ENCODE results near the gene RPL18. TPM values are rescaled to one million over a fixed set of nuclear protein-coding genes. Genes with fewer than 3 reads are reported as not detected.

RPL18 gene
- total and polyA plus RNA-seq, 2 donors = 2,287 to 2,606 TPM

- no peaks in the 10 kb centered on the region for H3K4me1 ChIP-seq (ENCODE audit: control insufficient read depth in 2 of 2, insufficient read depth in 2 of 2, low read length in 2 of 2)
- peaks cover 3 to 22% of the 10 kb centered on the region in 2 donors for H3K27me3 ChIP-seq (ENCODE audit: control insufficient read depth in 2 of 2, insufficient read depth in 1 of 2, low read length in 1 of 2)
- no peak overlapping the region for H3K27ac ChIP-seq (ENCODE audit: low read depth in 1 of 2, low read length in 1 of 2)
- WGBS = 73% methylated on average over 11 of the region's 11 CpGs
- H3K36me3 ChIP-seq (ENCODE audit: control insufficient read depth in 2 of 2, insufficient read depth in 2 of 2, low read length in 1 of 2) = no peaks in the 10 kb centered on the region
- no peak overlapping the region for H3K4me3 ChIP-seq (ENCODE audit: low read length in 2 of 2)
- DNase-seq (ENCODE audit: low read depth in 6 of 9, low spot score in 9 of 9) = no peak
- no peaks in the 10 kb centered on the region for H3K9me3 ChIP-seq (ENCODE audit: control insufficient read depth in 2 of 2, insufficient read depth in 1 of 2, low read length in 1 of 2)
These were observed 49.2 kb downstream of the RPL18 start for GRCh38 chr19:48569814-48570213.

DNA sequence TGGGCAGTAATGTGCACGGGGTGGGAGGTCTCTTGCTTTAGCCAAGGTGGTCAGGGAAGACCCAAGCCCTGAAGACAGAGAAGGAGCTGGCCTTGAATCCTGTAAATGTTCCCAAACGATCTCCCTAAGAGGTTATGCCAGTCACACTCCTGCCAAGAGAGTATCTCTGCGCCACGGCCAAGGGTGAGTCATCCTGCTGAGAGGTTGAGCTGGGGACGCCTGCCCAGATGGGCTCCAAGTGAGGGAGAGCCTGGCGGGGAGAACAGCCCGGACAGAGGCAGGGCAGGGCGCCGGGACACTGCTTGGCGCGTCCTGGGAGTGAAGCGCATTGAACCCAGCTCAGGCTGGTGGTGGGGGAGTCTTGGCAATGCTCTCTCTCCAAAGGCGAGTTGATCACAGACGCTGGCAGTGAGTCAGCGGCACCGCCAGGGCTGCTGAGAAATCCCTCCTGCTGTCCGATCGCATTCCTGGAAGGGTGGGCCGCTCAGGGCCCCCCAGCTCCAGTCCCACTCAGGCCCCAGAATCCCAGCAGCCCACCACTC, 50.6 kb downstream of the RPL18 start:
- H3K27ac ChIP-seq (ENCODE audit: low read depth in 1 of 2, low read length in 1 of 2) = no peak overlapping the region
- no peaks in the 10 kb centered on the region for H3K4me1 ChIP-seq (ENCODE audit: control insufficient read depth in 2 of 2, insufficient read depth in 2 of 2, low read length in 2 of 2)
- H3K36me3 ChIP-seq (ENCODE audit: control insufficient read depth in 2 of 2, insufficient read depth in 2 of 2, low read length in 1 of 2) = no peaks in the 10 kb centered on the region
- no peak for DNase-seq (ENCODE audit: low read depth in 6 of 9, low spot score in 9 of 9)
- H3K4me3 ChIP-seq (ENCODE audit: low read length in 2 of 2) = no peak overlapping the region
- WGBS = 12% methylated on average over 19 of the region's 19 CpGs
- no peaks in the 10 kb centered on the region for H3K9me3 ChIP-seq (ENCODE audit: control insufficient read depth in 2 of 2, insufficient read depth in 1 of 2, low read length in 1 of 2)
- H3K27me3 ChIP-seq (ENCODE audit: control insufficient read depth in 2 of 2, insufficient read depth in 1 of 2, low read length in 1 of 2) = peaks cover 3 to 22% of the 10 kb centered on the region in 2 donors

Other genes with a start within 250 kb of the RPL18 start
- 20.7 TPM for gene KDELR1, start 227.6 kb downstream of the RPL18 start, total RNA-seq
- 81.0 TPM for gene KDELR1, start 227.6 kb downstream of the RPL18 start, polyA plus RNA-seq
- gene GRIN2D, start 225.5 kb downstream of the RPL18 start, total RNA-seq = 0.05 TPM
- 0.07 TPM for gene GRIN2D, start 225.5 kb downstream of the RPL18 start, polyA plus RNA-seq
- 20.2 TPM for gene GRWD1, start 173.2 kb downstream of the RPL18 start, total RNA-seq
- 8.4 TPM for gene GRWD1, start 173.2 kb downstream of the RPL18 start, polyA plus RNA-seq
- gene KCNJ14, start 163.6 kb downstream of the RPL18 start, total RNA-seq = 0.19 TPM
- 0.78 TPM for gene KCNJ14, start 163.6 kb downstream of the RPL18 start, polyA plus RNA-seq
- gene CYTH2, start 149.8 kb downstream of the RPL18 start, total RNA-seq = 32.0 TPM
- 42.4 TPM for gene CYTH2, start 149.8 kb downstream of the RPL18 start, polyA plus RNA-seq
- 0.19 TPM for gene LMTK3, start 107.3 kb downstream of the RPL18 start, total RNA-seq
- 1.5 TPM for gene LMTK3, start 107.3 kb downstream of the RPL18 start, polyA plus RNA-seq
- 0.09 TPM for gene SULT2B1, start 67.0 kb downstream of the RPL18 start, total RNA-seq
- 4.3 TPM for gene SULT2B1, start 67.0 kb downstream of the RPL18 start, polyA plus RNA-seq
- not detected for gene SPACA4, start 12.4 kb downstream of the RPL18 start, total RNA-seq
- not detected for gene SPACA4, start 12.4 kb downstream of the RPL18 start, polyA plus RNA-seq
- 0.33 TPM for gene FAM83E, start 4.1 kb downstream of the RPL18 start, total RNA-seq
- gene FAM83E, start 4.1 kb downstream of the RPL18 start, polyA plus RNA-seq = 2.2 TPM
- gene SPHK2, start 328 bp upstream of the RPL18 start, total RNA-seq = 4.6 TPM
- 13.4 TPM for gene SPHK2, start 328 bp upstream of the RPL18 start, polyA plus RNA-seq
- gene DBP, start 18.2 kb upstream of the RPL18 start, total RNA-seq = 15.8 TPM
- 21.2 TPM for gene DBP, start 18.2 kb upstream of the RPL18 start, polyA plus RNA-seq
- 9.8 TPM for gene CA11, start 27.0 kb upstream of the RPL18 start, total RNA-seq
- gene CA11, start 27.0 kb upstream of the RPL18 start, polyA plus RNA-seq = 15.3 TPM
- 0.09 TPM for gene NTN5, start 53.8 kb upstream of the RPL18 start, total RNA-seq
- gene NTN5, start 53.8 kb upstream of the RPL18 start, polyA plus RNA-seq = 3.5 TPM
- 0.66 TPM for gene FUT2, start 76.8 kb upstream of the RPL18 start, total RNA-seq
- 3.2 TPM for gene FUT2, start 76.8 kb upstream of the RPL18 start, polyA plus RNA-seq
- 0.38 TPM for gene MAMSTR, start 100.5 kb upstream of the RPL18 start, total RNA-seq
- gene MAMSTR, start 100.5 kb upstream of the RPL18 start, polyA plus RNA-seq = 1.2 TPM
- gene RASIP1, start 121.4 kb upstream of the RPL18 start, total RNA-seq = 3.3 TPM
- 15.6 TPM for gene RASIP1, start 121.4 kb upstream of the RPL18 start, polyA plus RNA-seq
- gene IZUMO1, start 127.7 kb upstream of the RPL18 start, total RNA-seq = 0.05 TPM
- 0.18 TPM for gene IZUMO1, start 127.7 kb upstream of the RPL18 start, polyA plus RNA-seq
- 0.52 TPM for gene FUT1, start 133.5 kb upstream of the RPL18 start, total RNA-seq
- gene FUT1, start 133.5 kb upstream of the RPL18 start, polyA plus RNA-seq = 1.3 TPM
- gene FGF21, start 136.3 kb upstream of the RPL18 start, total RNA-seq = not detected
- 0.11 TPM for gene FGF21, start 136.3 kb upstream of the RPL18 start, polyA plus RNA-seq
- gene BCAT2, start 191.9 kb upstream of the RPL18 start, total RNA-seq = 18.9 TPM
- gene BCAT2, start 191.9 kb upstream of the RPL18 start, polyA plus RNA-seq = 37.5 TPM
- 9.9 TPM for gene HSD17B14, start 217.3 kb upstream of the RPL18 start, total RNA-seq
- 20.4 TPM for gene HSD17B14, start 217.3 kb upstream of the RPL18 start, polyA plus RNA-seq
- 4.1 TPM for gene PLEKHA4, start 249.4 kb upstream of the RPL18 start, total RNA-seq
- 17.3 TPM for gene PLEKHA4, start 249.4 kb upstream of the RPL18 start, polyA plus RNA-seq